ENCODE data around the gene CELA2B. TPM values are rescaled to one million over a fixed set of nuclear protein-coding genes. Genes with fewer than 3 reads are reported as not detected.

The CELA2B gene
- total RNA-seq, 2 donors from 2014 or later: 333 to 1,481 TPM

- WGBS, 2 donors: 94% methylated on average over 8 of the region's 8 CpGs
- no peak for DNase-seq
- no peak overlapping the region for H3K27ac ChIP-seq
- peaks cover 1 to 37% of the 10 kb centered on the region in 2 donors for H3K36me3 ChIP-seq (replicated peaks in 1 of 2; ENCODE audit: insufficient read depth in 1 of 2, low read depth in 2 of 2)
- no peaks in the 10 kb centered on the region for H3K4me1 ChIP-seq
- ATAC-seq: no peak
- TF ChIP-seq POLR2A (IDR thresholded peaks at IDR 0.05) (no peak), CTCF (IDR thresholded peaks at IDR 0.05) (no peak)
- H3K27me3 ChIP-seq: no peaks in the 10 kb centered on the region
- intact Hi-C loops (cut with DNase I): no loop called here
- H3K4me3 ChIP-seq: no peak overlapping the region
- no peaks in the 10 kb centered on the region for H3K9me3 ChIP-seq
These were observed 64.3 kb downstream of the CELA2B start for GRCh38 chr1:15540186-15540585.

Other genes with a start within 250 kb of the CELA2B start
- gene FHAD1, start 228.9 kb upstream of the CELA2B start, total RNA-seq: 1 to 10 TPM; 2.9 to 4.9 TPM
- 10 to 100 TPM; 56.7 to 78.6 TPM for gene EFHD2, start 66.2 kb upstream of the CELA2B start, total RNA-seq
- gene CTRC, start 37.7 kb upstream of the CELA2B start, total RNA-seq: over 10,000 TPM in 1 of 2 donors, 1,000 to 10,000 TPM in 1; 6,275 to 13,040 TPM
- over 10,000 TPM in 1 of 2 donors, 1,000 to 10,000 TPM in 1; 4,384 to 21,046 TPM for gene CELA2A, start 19.4 kb upstream of the CELA2B start, total RNA-seq
- 10 to 100 TPM; 12.9 to 21.5 TPM for gene CASP9, start 48.1 kb downstream of the CELA2B start, total RNA-seq
- gene DNAJC16, start 50.7 kb downstream of the CELA2B start, total RNA-seq: 10 to 100 TPM; 11.9 to 12.5 TPM
- gene AGMAT, start 108.9 kb downstream of the CELA2B start, total RNA-seq: under 1 TPM; 0.33 to 0.52 TPM
- 10 to 100 TPM; 18.8 to 30.1 TPM for gene DDI2, start 141.4 kb downstream of the CELA2B start, total RNA-seq
- gene PLEKHM2, start 208.2 kb downstream of the CELA2B start, total RNA-seq: 10 to 100 TPM; 18.1 to 31.6 TPM